ENCODE results near the gene UROC1. TPM values are rescaled to one million over a fixed set of nuclear protein-coding genes. Genes with fewer than 3 reads are reported as not detected.
A peak's percentile ranks its signal among the peaks of the same experiment; 100 is the strongest.
"Not testable (repeated sequence)": the region's sequence is repeated elsewhere in the genome, so short reads cannot be mapped to it uniquely, and the experiment has no call there.

The UROC1 gene
- total RNA-seq, 1 donor from 2014 or later: not detected

- no peak for DNase-seq (ENCODE audit: extremely low read depth, low read depth, low spot score)
Observed at GRCh38 chr3:126547721-126548120, 30.1 kb upstream of the UROC1 start.

GRCh38 chr3:126546549-126547239 is 29.1 kb upstream of the UROC1 start:
- no peak for DNase-seq (ENCODE audit: extremely low read depth, low read depth, low spot score)

GRCh38 chr3:126546013-126546412 is 28.4 kb upstream of the UROC1 start:
- DNase-seq (ENCODE audit: extremely low read depth, low read depth, low spot score): no peak

- DNase-seq (ENCODE audit: extremely low read depth, low read depth, low spot score): no peak
Observed at GRCh38 chr3:126545544-126545943, 28.0 kb upstream of the UROC1 start.

GRCh38 chr3:126544596-126545281 is 27.2 kb upstream of the UROC1 start:
- DNase-seq (ENCODE audit: extremely low read depth, low read depth, low spot score): no peak

- no peak for DNase-seq (ENCODE audit: extremely low read depth, low read depth, low spot score)
Observed at GRCh38 chr3:126543457-126544061, 26.0 kb upstream of the UROC1 start.

- no peak for DNase-seq (ENCODE audit: extremely low read depth, low read depth, low spot score)
Observed at GRCh38 chr3:126542340-126543241, 25.0 kb upstream of the UROC1 start.

- DNase-seq (ENCODE audit: extremely low read depth, low read depth, low spot score): no peak
Observed at GRCh38 chr3:126541628-126542339, 24.2 kb upstream of the UROC1 start.

GRCh38 chr3:126540951-126541627 is 23.5 kb upstream of the UROC1 start:
- no peak for DNase-seq (ENCODE audit: extremely low read depth, low read depth, low spot score)

GRCh38 chr3:126540342-126540849 is 22.8 kb upstream of the UROC1 start:
- peak; percentile 34 for DNase-seq (ENCODE audit: extremely low read depth, low read depth, low spot score)

GRCh38 chr3:126539558-126540250 is 22.1 kb upstream of the UROC1 start:
- DNase-seq (ENCODE audit: extremely low read depth, low read depth, low spot score): no peak

GRCh38 chr3:126538966-126539365 is 21.4 kb upstream of the UROC1 start:
- DNase-seq (ENCODE audit: extremely low read depth, low read depth, low spot score): no peak

- DNase-seq (ENCODE audit: extremely low read depth, low read depth, low spot score): no peak
Observed at GRCh38 chr3:126538316-126538715, 20.7 kb upstream of the UROC1 start.

- DNase-seq (ENCODE audit: extremely low read depth, low read depth, low spot score): no peak
Observed at GRCh38 chr3:126537730-126538281, 20.2 kb upstream of the UROC1 start.

- no peak for DNase-seq (ENCODE audit: extremely low read depth, low read depth, low spot score)
Observed at GRCh38 chr3:126537116-126537729, 19.6 kb upstream of the UROC1 start.

GRCh38 chr3:126536126-126536525 is 18.6 kb upstream of the UROC1 start:
- DNase-seq (ENCODE audit: extremely low read depth, low read depth, low spot score): no peak

- DNase-seq (ENCODE audit: extremely low read depth, low read depth, low spot score): no peak
Observed at GRCh38 chr3:126535636-126536035, 18.1 kb upstream of the UROC1 start.

GRCh38 chr3:126534716-126535115 is 17.1 kb upstream of the UROC1 start:
- not testable (repeated sequence) for DNase-seq (ENCODE audit: extremely low read depth, low read depth, low spot score)

All from glomerular endothelial cell (primary cell).